Kidney epithelial cell (primary cell): Measurements from ENCODE around the gene KCNK18. TPM values are rescaled to one million over a fixed set of nuclear protein-coding genes. Genes with fewer than 3 reads are reported as not detected.

ENCODE experiments used
- DNase-seq: peaks from one replicate; pipeline ENCODE4 v3.0.0-alpha.2; 2010; ENCODE audit warnings: low read depth
- H3K27me3 ChIP-seq: 2 replicates; pipeline ENCODE4 v1.6.0; 2011; ENCODE audit warnings: low read length; ENCODE audit not compliant: control insufficient read depth, insufficient read depth
- H3K36me3 ChIP-seq: 2 replicates; pipeline ENCODE4 v1.5.1; 2011; ENCODE audit warnings: low read length; ENCODE audit not compliant: control insufficient read depth, insufficient read depth
- H3K4me3 ChIP-seq: 2 replicates; pipeline ENCODE4 v1.5.1; 2011; ENCODE audit warnings: low read depth, mild to moderate bottlenecking, control low read depth, low read length
- total RNA-seq: library from RNA; depleted of rRNA; stranded (reverse); fragments of >200 nt; gene quantifications from 2 replicates; pipeline ENCODE4 v1.2.3, GENCODE V29; 2015
- TF ChIP-seq, protein P1 (sequence below): IDR thresholded peaks from 2 replicates; pipeline ENCODE4 v1.5.1; 2011; ENCODE audit warnings: mild to moderate bottlenecking, moderate library complexity, low read length, control low read depth, inconsistent platforms; ENCODE audit not compliant: insufficient read depth, poor library complexity, severe bottlenecking

Gene KCNK18
- total RNA-seq, 1 donor from 2014 or later, result not detected

DNA sequence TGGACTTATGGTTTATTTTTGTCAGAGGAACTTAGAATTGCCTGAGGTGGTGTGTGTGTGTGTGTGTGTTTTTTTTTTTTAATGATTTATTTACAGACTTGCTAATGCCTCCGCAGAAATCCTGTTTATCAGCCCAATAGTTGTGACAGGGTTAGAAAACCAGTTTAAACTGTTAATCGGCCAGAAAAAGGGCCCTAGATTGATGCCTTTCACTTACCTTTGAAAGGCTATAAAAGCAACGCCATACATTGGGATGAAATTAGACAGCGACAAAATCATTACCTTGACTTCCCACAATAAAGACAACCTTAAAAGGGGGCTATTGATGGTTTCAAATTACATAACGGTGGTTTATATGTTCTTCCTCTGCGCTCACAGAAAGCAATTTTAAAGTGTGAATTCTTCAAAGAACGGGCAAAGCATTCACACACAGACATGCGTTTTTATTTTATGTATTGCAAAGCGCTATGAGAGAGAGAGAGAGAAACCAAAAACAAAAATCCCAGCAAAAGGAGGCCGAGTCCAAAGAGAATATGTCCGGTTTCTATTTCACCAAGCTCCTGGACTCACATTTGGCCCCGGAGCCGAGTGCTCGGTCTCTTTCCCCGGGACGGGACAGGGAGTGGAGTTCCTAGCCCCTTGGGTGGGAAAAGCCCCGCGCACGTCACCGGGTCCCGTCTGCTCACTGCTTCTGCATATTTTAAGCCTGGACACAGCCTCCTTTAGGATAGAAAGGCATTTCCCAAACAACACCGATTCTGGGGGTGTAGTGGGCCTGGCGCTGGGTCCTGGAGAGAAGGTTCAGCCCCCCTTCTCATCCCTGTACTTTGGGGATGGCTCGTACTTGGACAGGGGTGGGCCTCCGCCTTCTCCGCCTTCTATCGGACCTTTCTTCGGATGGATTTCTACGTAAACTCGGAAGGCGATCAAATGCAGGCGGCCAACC lies 32.4 kb upstream of the KCNK18 start:
- DNase-seq, result no peak
- TF ChIP-seq, protein P1, sequence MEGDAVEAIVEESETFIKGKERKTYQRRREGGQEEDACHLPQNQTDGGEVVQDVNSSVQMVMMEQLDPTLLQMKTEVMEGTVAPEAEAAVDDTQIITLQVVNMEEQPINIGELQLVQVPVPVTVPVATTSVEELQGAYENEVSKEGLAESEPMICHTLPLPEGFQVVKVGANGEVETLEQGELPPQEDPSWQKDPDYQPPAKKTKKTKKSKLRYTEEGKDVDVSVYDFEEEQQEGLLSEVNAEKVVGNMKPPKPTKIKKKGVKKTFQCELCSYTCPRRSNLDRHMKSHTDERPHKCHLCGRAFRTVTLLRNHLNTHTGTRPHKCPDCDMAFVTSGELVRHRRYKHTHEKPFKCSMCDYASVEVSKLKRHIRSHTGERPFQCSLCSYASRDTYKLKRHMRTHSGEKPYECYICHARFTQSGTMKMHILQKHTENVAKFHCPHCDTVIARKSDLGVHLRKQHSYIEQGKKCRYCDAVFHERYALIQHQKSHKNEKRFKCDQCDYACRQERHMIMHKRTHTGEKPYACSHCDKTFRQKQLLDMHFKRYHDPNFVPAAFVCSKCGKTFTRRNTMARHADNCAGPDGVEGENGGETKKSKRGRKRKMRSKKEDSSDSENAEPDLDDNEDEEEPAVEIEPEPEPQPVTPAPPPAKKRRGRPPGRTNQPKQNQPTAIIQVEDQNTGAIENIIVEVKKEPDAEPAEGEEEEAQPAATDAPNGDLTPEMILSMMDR, result no peak
- H3K4me3 ChIP-seq, result no peak overlapping the region

DNA sequence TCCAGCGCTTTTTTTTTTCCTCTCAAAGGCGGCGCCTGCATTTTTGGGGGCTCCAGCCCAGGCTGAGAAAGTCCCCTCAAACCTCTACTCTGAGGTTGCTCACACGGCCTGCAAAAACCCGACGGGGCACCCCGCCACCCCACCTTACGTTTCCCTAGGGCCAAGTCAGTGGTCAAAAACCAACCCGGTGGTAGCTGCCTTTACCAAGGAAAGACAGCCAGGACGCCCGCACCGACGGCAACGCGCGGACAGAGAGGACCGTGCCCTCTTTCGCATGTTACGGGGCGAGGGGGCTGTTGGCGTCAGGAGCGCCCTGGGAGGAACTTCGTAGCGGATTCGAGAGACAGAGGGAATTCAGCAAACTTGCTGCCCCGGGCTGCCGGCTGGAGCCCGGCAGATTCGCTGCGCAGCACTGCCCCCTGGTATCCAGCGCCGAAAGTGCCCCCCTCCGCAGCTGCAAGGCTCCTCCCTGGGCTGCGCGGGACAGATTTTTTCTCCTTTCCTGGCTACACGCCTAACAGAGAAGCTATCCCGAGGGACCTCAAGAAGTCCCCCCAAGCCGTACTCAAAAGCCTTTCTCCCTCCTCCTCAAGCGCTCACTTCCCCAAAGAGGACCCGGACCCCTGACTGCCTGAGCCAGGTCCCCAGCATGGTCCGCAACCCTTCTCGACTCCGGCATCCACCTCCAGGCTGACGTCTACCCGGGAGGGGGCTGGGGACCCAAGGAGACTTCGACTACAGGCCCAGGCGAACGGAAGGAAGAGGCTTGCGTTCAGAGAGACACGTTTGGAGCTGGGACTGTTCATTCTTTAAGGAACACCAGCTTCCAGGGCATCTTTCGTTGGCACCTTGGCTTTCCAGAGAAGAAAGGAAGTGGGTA lies 31.5 kb upstream of the KCNK18 start:
- Histone ChIP-seq H3K36me3 (no peaks in the 10 kb centered on the region), H3K27me3 (peaks cover 89% of the 10 kb centered on the region), H3K4me3 (no peak overlapping the region)
- no peak for DNase-seq
- TF ChIP-seq, protein P1, result peak; percentile 81

More for the DNA sequence above, 32.4 kb upstream of the KCNK18 start:
- Histone ChIP-seq H3K36me3 (no peaks in the 10 kb centered on the region), H3K27me3 (peaks cover 92% of the 10 kb centered on the region)

DNA sequence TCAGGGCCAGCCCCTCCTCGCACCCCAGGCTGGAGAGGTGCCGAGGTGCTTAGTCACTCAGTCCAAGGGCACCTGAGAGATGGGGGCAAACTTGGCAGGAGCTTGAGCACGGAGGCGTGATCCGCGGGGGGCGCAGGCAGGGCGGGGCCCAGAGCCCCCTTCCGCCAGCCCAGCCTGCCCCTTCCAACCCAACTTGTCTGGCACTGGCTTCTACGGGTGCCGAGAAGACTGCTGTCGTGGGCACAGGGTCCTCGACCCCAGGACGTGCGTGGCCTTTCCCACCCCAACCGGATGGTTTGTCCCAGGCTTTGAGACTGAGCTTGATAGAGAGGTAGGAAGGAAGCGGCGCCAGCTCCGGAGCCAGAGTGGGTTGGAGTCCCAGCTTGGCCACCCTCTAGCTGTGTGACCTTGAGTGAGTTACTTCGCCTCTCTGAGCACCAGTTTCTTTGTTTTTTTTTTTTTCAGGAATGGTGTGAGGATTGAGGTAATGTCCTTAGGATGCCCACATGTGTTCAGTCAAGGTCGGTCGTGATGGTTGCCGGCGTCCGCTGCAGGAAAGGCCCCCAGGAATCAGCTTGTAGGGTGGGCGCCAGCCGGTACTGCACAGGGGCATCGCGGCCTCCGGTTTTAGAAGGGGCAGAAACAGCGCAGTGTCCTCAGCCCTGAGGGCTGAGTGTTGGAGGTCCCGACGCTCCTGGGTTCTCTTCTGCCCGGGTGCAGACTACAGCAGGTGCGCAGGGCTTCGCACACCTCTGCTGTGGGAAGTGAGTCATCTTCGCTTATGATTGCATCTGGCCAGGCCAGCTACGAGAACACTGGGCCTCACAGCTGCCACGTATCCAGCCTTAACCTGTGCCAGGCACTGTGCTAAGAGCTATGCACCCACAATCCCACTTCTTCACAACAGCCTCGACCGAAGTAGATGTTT lies 30.6 kb upstream of the KCNK18 start:
- TF ChIP-seq, protein P1, result no peak
- Histone ChIP-seq H3K27me3 (peaks cover 84% of the 10 kb centered on the region), H3K4me3 (no peak overlapping the region), H3K36me3 (no peaks in the 10 kb centered on the region)
- no peak for DNase-seq

DNA sequence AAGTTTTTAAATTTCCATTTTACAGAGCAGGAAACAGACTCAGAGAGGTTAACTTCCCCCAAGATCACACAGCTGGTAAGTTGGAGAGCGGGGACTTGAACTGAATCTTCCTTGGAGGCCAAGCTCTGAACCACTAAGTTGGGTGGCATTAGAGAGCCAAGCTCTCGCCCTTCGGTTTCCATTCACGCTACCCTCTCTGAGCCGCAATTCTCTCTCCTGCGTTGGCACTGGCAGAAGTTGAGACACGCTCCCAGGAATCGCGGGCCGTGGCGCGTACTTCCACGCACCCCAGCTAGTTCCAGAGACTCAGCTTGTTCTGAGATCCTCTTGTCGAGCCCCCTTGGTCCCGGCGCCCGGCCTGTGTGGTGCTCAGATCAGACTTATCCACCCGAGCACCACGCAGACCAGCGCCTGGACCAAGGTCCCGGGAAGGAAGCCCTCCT lies 29.9 kb upstream of the KCNK18 start:
- H3K27me3 ChIP-seq, result peaks cover 82% of the 10 kb centered on the region
- DNase-seq, result no peak
- TF ChIP-seq, protein P1, result no peak
- no peaks in the 10 kb centered on the region for H3K36me3 ChIP-seq
- no peak overlapping the region for H3K4me3 ChIP-seq

DNA sequence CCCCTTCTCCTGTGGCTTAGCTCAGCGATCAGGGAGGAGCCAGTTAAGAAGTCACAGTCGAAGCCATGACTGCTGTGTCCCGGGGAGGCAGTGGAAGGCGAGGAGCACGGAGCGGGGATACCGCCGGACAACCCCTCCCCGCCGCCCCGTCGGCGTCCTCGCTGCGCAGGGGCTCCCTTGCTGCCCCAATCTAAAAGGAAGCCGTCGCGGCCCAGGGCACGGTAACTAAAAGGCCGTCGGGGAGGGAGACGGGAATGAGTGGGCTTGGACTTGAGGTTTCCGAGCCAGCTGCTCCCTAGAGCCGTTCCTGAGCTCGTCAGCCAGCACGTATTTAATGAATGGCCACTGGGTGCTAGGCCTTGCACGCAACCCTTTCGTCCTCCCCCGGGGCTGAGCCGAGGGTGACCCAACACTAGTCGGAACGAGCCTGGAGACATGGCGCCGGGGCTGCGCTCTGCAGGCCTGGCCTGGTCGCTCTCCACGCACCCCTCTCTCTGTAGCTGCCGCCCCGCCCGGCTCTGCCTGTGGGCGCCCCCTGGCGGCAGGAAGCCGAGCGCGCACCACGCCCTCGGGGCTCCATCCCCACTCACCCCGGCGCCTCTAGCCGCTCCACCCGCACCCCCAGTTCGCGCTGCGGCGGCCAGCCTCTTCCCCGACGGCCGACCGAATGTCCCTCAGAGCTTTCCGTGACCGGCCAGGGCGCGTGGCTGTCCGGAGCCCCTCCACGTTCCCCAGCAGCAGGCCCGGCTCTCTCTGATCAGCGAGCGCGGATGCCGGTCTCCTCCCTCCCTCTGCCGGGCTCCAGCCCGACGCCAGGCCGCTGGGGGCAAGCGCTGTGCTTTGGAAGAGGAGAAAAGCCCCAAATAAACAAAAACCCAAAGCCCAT lies 29.3 kb upstream of the KCNK18 start:
- no peak for DNase-seq
- H3K36me3 ChIP-seq, result no peaks in the 10 kb centered on the region
- peaks cover 79% of the 10 kb centered on the region for H3K27me3 ChIP-seq
- peak overlapping the region; percentile 0 for H3K4me3 ChIP-seq
- TF ChIP-seq, protein P1, result peak; percentile 66
